Skeletal muscle satellite cell (primary cell): ENCODE data around the gene ZFP37. TPM values are rescaled to one million over a fixed set of nuclear protein-coding genes. Genes with fewer than 3 reads are reported as not detected.
"Not testable (repeated sequence)": the region's sequence is repeated elsewhere in the genome, so short reads cannot be mapped to it uniquely, and the experiment has no call there.

Source experiments
- H3K27me3 ChIP-seq: 2 replicates; pipeline ENCODE4 v1.7.0; 2013; ENCODE audit warnings: low read length; ENCODE audit not compliant: control insufficient read depth, insufficient read depth
- H3K36me3 ChIP-seq: 2 replicates; pipeline ENCODE4 v1.7.0; 2013; ENCODE audit warnings: mild to moderate bottlenecking, control low read depth, low read length; ENCODE audit not compliant: insufficient read depth
- H3K4me1 ChIP-seq: 2 replicates; pipeline ENCODE4 v1.7.0; 2013; ENCODE audit warnings: low read length; ENCODE audit not compliant: control insufficient read depth, insufficient read depth
- H3K4me2 ChIP-seq: 2 replicates; pipeline ENCODE4 v1.7.0; 2013; ENCODE audit warnings: mild to moderate bottlenecking, low read length
- H3K4me3 ChIP-seq: 2 replicates; pipeline ENCODE4 v1.7.0; 2013; ENCODE audit warnings: low read length
- H3K9ac ChIP-seq: 2 replicates; pipeline ENCODE4 v1.7.0; 2013; ENCODE audit warnings: mild to moderate bottlenecking, low read depth, low read length, moderate library complexity
- H3K9me3 ChIP-seq: replicated peaks from 2 replicates; pipeline ENCODE4 v1.7.0; 2013; ENCODE audit warnings: mild to moderate bottlenecking, control low read depth, low read length
- total RNA-seq: library from RNA; depleted of rRNA; stranded (reverse); fragments of >200 nt; gene quantifications from 2 replicates; pipeline ENCODE4 v1.2.3, GENCODE V29; 2012; rRNA removed

ZFP37 gene
- 0.76 and 1.3 TPM in 2 replicates for total RNA-seq

- H3K9ac ChIP-seq: peak within 1 kb of the TSS; percentile 82
These were observed at the start of gene ZFP37 for GRCh38 chr9:113056191-113057106. TSS of gene ZFP37 (minus strand) at chr9:113056724. CDS start at chr9:113056688, 36 bp downstream.

GRCh38 chr9:113105345-113105744 lies 48.8 kb upstream of the ZFP37 start:
- not testable (repeated sequence) for H3K4me1 ChIP-seq, H3K9me3 ChIP-seq

More at GRCh38 chr9:113056191-113057106, at the start of gene ZFP37:
- peak within 1 kb of the TSS; percentile 81 for H3K4me2 ChIP-seq
- H3K4me1 ChIP-seq: no peaks in the 10 kb centered on the region
- H3K27me3 ChIP-seq: peaks cover 5% of the 10 kb centered on the region
- peak within 1 kb of the TSS; percentile 87 for H3K4me3 ChIP-seq
- H3K36me3 ChIP-seq: no peaks in the 10 kb centered on the region
- peaks cover 22% of the 10 kb centered on the region for H3K9me3 ChIP-seq

GRCh38 chr9:113095561-113095960 lies 39.0 kb upstream of the ZFP37 start:
- Histone ChIP-seq H3K9ac (no peak overlapping the region), H3K4me2 (no peak overlapping the region), H3K9me3 (peaks cover 4% of the 10 kb centered on the region), H3K27me3 (peaks cover 22% of the 10 kb centered on the region), H3K4me1 (no peaks in the 10 kb centered on the region), H3K36me3 (no peaks in the 10 kb centered on the region), H3K4me3 (no peak overlapping the region)

More at GRCh38 chr9:113105345-113105744, 48.8 kb upstream of the ZFP37 start:
- not testable (repeated sequence) for H3K27me3 ChIP-seq, H3K9ac ChIP-seq, H3K4me2 ChIP-seq, H3K36me3 ChIP-seq, H3K4me3 ChIP-seq

- H3K4me1 ChIP-seq, H3K9ac ChIP-seq, H3K36me3 ChIP-seq, H3K4me3 ChIP-seq, H3K4me2 ChIP-seq, H3K9me3 ChIP-seq: not testable (repeated sequence)
- peaks cover 21% of the 10 kb centered on the region for H3K27me3 ChIP-seq
These were observed 33.4 kb upstream of the ZFP37 start for GRCh38 chr9:113089924-113090323.

GRCh38 chr9:113089143-113089505 lies 32.6 kb upstream of the ZFP37 start:
- H3K36me3 ChIP-seq, H3K4me1 ChIP-seq, H3K9me3 ChIP-seq, H3K4me3 ChIP-seq, H3K4me2 ChIP-seq, H3K9ac ChIP-seq: not testable (repeated sequence)
- peaks cover 17% of the 10 kb centered on the region for H3K27me3 ChIP-seq

GRCh38 chr9:113088456-113089142 lies 32.1 kb upstream of the ZFP37 start:
- peaks cover 17% of the 10 kb centered on the region for H3K27me3 ChIP-seq
- not testable (repeated sequence) for H3K9ac ChIP-seq, H3K4me1 ChIP-seq, H3K9me3 ChIP-seq, H3K36me3 ChIP-seq, H3K4me2 ChIP-seq, H3K4me3 ChIP-seq

- H3K27me3 ChIP-seq: peaks cover 14% of the 10 kb centered on the region
- H3K36me3 ChIP-seq, H3K9ac ChIP-seq, H3K4me1 ChIP-seq, H3K9me3 ChIP-seq, H3K4me3 ChIP-seq, H3K4me2 ChIP-seq: not testable (repeated sequence)
These were observed 6.4 kb upstream of the ZFP37 start for GRCh38 chr9:113062932-113063310.

GRCh38 chr9:113062256-113062931 lies 5.9 kb upstream of the ZFP37 start:
- not testable (repeated sequence) for H3K9me3 ChIP-seq, H3K36me3 ChIP-seq, H3K4me2 ChIP-seq, H3K9ac ChIP-seq, H3K4me3 ChIP-seq, H3K4me1 ChIP-seq
- peaks cover 14% of the 10 kb centered on the region for H3K27me3 ChIP-seq

- not testable (repeated sequence) for H3K9ac ChIP-seq, H3K9me3 ChIP-seq, H3K4me1 ChIP-seq, H3K36me3 ChIP-seq, H3K4me2 ChIP-seq, H3K4me3 ChIP-seq
- peaks cover 14% of the 10 kb centered on the region for H3K27me3 ChIP-seq
These were observed 4.7 kb upstream of the ZFP37 start for GRCh38 chr9:113061072-113061850.

- not testable (repeated sequence) for H3K4me2 ChIP-seq, H3K4me1 ChIP-seq, H3K9ac ChIP-seq, H3K36me3 ChIP-seq
- H3K4me3 ChIP-seq: peak overlapping the region; percentile 32
- H3K9me3 ChIP-seq: peaks cover 13% of the 10 kb centered on the region
- peaks cover 14% of the 10 kb centered on the region for H3K27me3 ChIP-seq
These were observed 3.2 kb upstream of the ZFP37 start for GRCh38 chr9:113059581-113060284.
